HL-60 (cell line): ENCODE results near the gene ZNF563.
"Not testable (repeated sequence)": the region's sequence is repeated elsewhere in the genome, so short reads cannot be mapped to it uniquely, and the experiment has no call there.

Experiments
- DNase-seq, 2 experiments: peaks; one replicate each; pipeline ENCODE4 v3.0.0-alpha.2; 2010 to 2020; ENCODE audit warnings: low read depth in 1 of 2, low spot score in 1 of 2
- H3K27ac ChIP-seq: fragments of 250-450 bp; sonication (Bioruptor Pico); replicated peaks from 2 replicates; pipeline ENCODE4 v1.5.1; 2020; ENCODE audit warnings: mild to moderate bottlenecking, moderate library complexity
- H3K27me3 ChIP-seq: fragments of 250-450 bp; sonication (Bioruptor Pico); 2 replicates; pipeline ENCODE4 v1.5.1; 2021; ENCODE audit warnings: mild to moderate bottlenecking, moderate library complexity; ENCODE audit not compliant: insufficient read depth, poor library complexity, severe bottlenecking
- H3K4me3 ChIP-seq: replicated peaks from 2 replicates; pipeline ENCODE4 v1.5.1; 2011; ENCODE audit warnings: mild to moderate bottlenecking, control low read depth, low read length; ENCODE audit not compliant: insufficient read depth
- CTCF ChIP-seq: IDR thresholded peaks from one replicate; pipeline ENCODE4 v1.5.1; 2011; ENCODE audit warnings: low read length, control low read depth, inconsistent platforms; ENCODE audit not compliant: insufficient read depth
- GABPA ChIP-seq: IDR thresholded peaks from 2 replicates; pipeline ENCODE4 v1.6.1; 2012; ENCODE audit warnings: low read depth
- POLR2AphosphoS5 ChIP-seq: IDR thresholded peaks from 2 replicates; pipeline ENCODE4 v1.6.1; 2012; ENCODE audit warnings: low read depth
- REST ChIP-seq: IDR thresholded peaks from 2 replicates; pipeline ENCODE4 v1.6.1; 2012; ENCODE audit warnings: low read depth; ENCODE audit not compliant: insufficient replicate concordance
- SPI1 ChIP-seq: IDR thresholded peaks from 2 replicates; pipeline ENCODE4 v1.6.1; 2012; ENCODE audit warnings: low read depth, mild to moderate bottlenecking, borderline replicate concordance

Gene ZNF563

GRCh38 chr19:12374026-12374425, 40.6 kb upstream of the ZNF563 start:
- H3K27me3 ChIP-seq: no peaks in the 10 kb centered on the region
- DNase-seq: no peak
- no peak for TF ChIP-seq REST
- TF ChIP-seq GABPA: no peak
- TF ChIP-seq POLR2AphosphoS5: no peak
- TF ChIP-seq SPI1: no peak
- TF ChIP-seq CTCF: no peak
- H3K27ac ChIP-seq: no peak overlapping the region
- no peak overlapping the region for H3K4me3 ChIP-seq

GRCh38 chr19:12365236-12366162, 32.1 kb upstream of the ZNF563 start, which contains the start of gene ZNF442:
Gene ZNF442 (minus strand): TSS chr19:12365683. CDS start chr19:12363631, 2,052 bp downstream.
- H3K4me3 ChIP-seq: peak within 1 kb of the TSS; percentile 10
- DNase-seq: peak; percentile 6 to 92
- no peak for TF ChIP-seq REST
- no peak for TF ChIP-seq CTCF
- TF ChIP-seq GABPA: no peak
- no peak for TF ChIP-seq POLR2AphosphoS5
- TF ChIP-seq SPI1: no peak
- H3K27me3 ChIP-seq: no peaks in the 10 kb centered on the region
- H3K27ac ChIP-seq: peak within 1 kb of the TSS; percentile 43

- peak overlapping the region; percentile 43 for H3K27ac ChIP-seq
- DNase-seq: peak in 1 of 2 experiments; percentile 2
- peak overlapping the region; percentile 10; the same call in 1 of the 2 replicates for H3K4me3 ChIP-seq
- no peaks in the 10 kb centered on the region for H3K27me3 ChIP-seq
- TF ChIP-seq POLR2AphosphoS5 (no peak), CTCF (no peak), GABPA (no peak), REST (no peak), SPI1 (no peak)
Measured at GRCh38 chr19:12364391-12365235, 31.2 kb upstream of the ZNF563 start.

GRCh38 chr19:12362236-12362635, 28.8 kb upstream of the ZNF563 start:
- H3K27ac ChIP-seq, H3K4me3 ChIP-seq, DNase-seq, H3K27me3 ChIP-seq: not testable (repeated sequence)
